SK-N-SH (cell line): ENCODE measurements around the gene DDX17.

Experiments used
- JUND ChIP-seq: IDR thresholded peaks from 2 replicates; pipeline ENCODE4 v1.4.0; 2012
- POLR2AphosphoS5 ChIP-seq: IDR thresholded peaks from 2 replicates; pipeline ENCODE4 v1.6.1; 2012; ENCODE audit warnings: low read depth, low read length
- TAF1 ChIP-seq: IDR thresholded peaks from 2 replicates; pipeline ENCODE4 v1.6.1; 2012; ENCODE audit warnings: low read depth, mild to moderate bottlenecking, low read length, moderate library complexity, borderline replicate concordance
- TEAD4 ChIP-seq: IDR thresholded peaks from 2 replicates; pipeline ENCODE4 v1.4.0; 2012; ENCODE audit warnings: mild to moderate bottlenecking, borderline replicate concordance; ENCODE audit not compliant: insufficient read depth
- TF ChIP-seq, protein P1 (sequence below): fragments of 200-600 bp; sonication (generic); IDR thresholded peaks from 2 replicates; pipeline ENCODE4 v1.6.1; 2017; ENCODE audit warnings: antibody characterized with exemption, mild to moderate bottlenecking, moderate library complexity

DNA sequence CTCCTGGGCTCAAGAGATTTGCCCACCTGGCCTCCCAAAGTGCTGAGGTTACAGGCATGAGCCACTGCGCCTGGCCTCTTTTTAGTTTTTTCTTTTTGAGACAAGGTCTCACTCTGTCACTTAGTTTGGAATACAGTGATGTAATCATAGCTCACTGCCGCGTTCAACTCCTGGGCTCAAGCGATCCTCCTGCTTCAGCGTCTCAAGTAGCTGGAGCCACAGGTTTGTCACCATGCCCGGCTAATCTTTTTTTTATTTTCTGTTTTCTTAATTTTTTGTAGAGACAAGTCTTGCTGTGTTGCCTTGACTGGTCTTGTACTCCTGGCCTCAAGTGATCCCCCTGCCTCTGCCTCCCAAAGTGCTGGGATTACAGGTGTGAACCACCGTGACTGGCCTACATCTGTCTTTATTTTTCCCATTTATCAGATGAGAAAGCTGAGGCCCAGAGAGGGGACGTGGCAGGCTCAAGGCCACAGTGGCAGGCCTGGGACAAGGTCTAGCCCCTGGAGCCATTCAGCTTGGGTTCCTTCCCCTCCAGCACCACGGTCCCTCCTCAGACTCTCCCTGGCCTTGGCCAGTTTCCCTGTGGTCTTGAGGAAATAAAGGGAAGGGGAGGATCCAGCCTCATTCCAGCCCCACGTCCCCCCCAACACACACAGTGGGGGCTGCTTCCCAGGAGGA lies 41.0 kb downstream of the DDX17 start:
- TF ChIP-seq, protein P1, sequence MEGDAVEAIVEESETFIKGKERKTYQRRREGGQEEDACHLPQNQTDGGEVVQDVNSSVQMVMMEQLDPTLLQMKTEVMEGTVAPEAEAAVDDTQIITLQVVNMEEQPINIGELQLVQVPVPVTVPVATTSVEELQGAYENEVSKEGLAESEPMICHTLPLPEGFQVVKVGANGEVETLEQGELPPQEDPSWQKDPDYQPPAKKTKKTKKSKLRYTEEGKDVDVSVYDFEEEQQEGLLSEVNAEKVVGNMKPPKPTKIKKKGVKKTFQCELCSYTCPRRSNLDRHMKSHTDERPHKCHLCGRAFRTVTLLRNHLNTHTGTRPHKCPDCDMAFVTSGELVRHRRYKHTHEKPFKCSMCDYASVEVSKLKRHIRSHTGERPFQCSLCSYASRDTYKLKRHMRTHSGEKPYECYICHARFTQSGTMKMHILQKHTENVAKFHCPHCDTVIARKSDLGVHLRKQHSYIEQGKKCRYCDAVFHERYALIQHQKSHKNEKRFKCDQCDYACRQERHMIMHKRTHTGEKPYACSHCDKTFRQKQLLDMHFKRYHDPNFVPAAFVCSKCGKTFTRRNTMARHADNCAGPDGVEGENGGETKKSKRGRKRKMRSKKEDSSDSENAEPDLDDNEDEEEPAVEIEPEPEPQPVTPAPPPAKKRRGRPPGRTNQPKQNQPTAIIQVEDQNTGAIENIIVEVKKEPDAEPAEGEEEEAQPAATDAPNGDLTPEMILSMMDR, result no peak
- TF ChIP-seq POLR2AphosphoS5 (no peak), TAF1 (no peak), JUND (no peak), TEAD4 (no peak)
